Activated T-helper 1 cell treated with anti-CD3 and anti-CD28 coated beads, Interleukin-12 subunit alpha, Interleukin-12 subunit beta, Interleukin-2, Interleukin-4 antibody, amounts not matched to agents 30 ng/mL and 10 ng/mL and 1 ng/mL, durations not matched to agents 14 hours and 24 hours and 36 hours (primary cell): ENCODE results near the gene DLG4. TPM values are rescaled to one million over a fixed set of nuclear protein-coding genes. Genes with fewer than 3 reads are reported as not detected.
A peak's percentile ranks its signal among the peaks of the same experiment; 100 is the strongest.

ENCODE experiments used
- DNase-seq: peaks from one replicate; pipeline ENCODE4 v3.0.0; 2021; ENCODE audit warnings: low spot score
- H3K27ac Mint-ChIP-seq: one replicate; pipeline ENCODE4 v1.8.0; 2021; ENCODE audit warnings: mild to moderate bottlenecking, mixed read lengths
- H3K27me3 Mint-ChIP-seq: one replicate; pipeline ENCODE4 v1.8.0; 2022; ENCODE audit warnings: mild to moderate bottlenecking, moderate library complexity, mixed read lengths; ENCODE audit not compliant: insufficient read depth
- H3K36me3 Mint-ChIP-seq: one replicate; pipeline ENCODE4 v1.8.0; 2021; ENCODE audit warnings: low read depth, mixed read lengths
- H3K4me1 Mint-ChIP-seq: one replicate; pipeline ENCODE4 v1.8.0; 2021; ENCODE audit warnings: low read depth, mixed read lengths
- H3K4me3 Mint-ChIP-seq: one replicate; pipeline ENCODE4 v1.8.0; 2021; ENCODE audit warnings: mild to moderate bottlenecking, moderate library complexity, mixed read lengths
- H3K9me3 Mint-ChIP-seq: one replicate; pipeline ENCODE4 v1.8.0; 2021; ENCODE audit warnings: mixed read lengths
- intact Hi-C: fragments of 100-400 bp; cut with micrococcal nuclease; formaldehyde crosslinking; loops from one replicate; pipeline ENCODE4 v1.15.1; 2024
- total RNA-seq: library from RNA; stranded (reverse); gene quantifications from 2 replicates; pipeline ENCODE4 v1.2.3, GENCODE V29; 2022

DLG4 gene
- total RNA-seq, 1 donor from 2014 or later, result 15.3 TPM

GRCh38 chr17:7213895-7214299 lies 5.7 kb downstream of the DLG4 start:
- Mint-ChIP-seq H3K27ac (peak overlapping the region; percentile 98), H3K4me1 (peaks cover 48% of the 10 kb centered on the region), H3K4me3 (peak overlapping the region; percentile 91), H3K9me3 (no peaks in the 10 kb centered on the region), H3K27me3 (peaks cover 14% of the 10 kb centered on the region), H3K36me3 (no peaks in the 10 kb centered on the region)
- DNase-seq, result peak; percentile 64
- intact Hi-C loops, result loop anchor here (1.0 to 10.0 kb wide), 9 partner anchors 9 to 1811 kb away; partner anchors contain the start of genes EIF5A, NTN1, PHF23 and POLR2A

GRCh38 chr17:7211491-7212273 lies 8.0 kb downstream of the DLG4 start:
- intact Hi-C loops, result loop anchor here (10.0 kb wide), 1 partner anchor 1813 kb away; the partner anchor contains the start of gene NTN1
- Mint-ChIP-seq H3K36me3 (no peaks in the 10 kb centered on the region), H3K4me1 (peaks cover 38% of the 10 kb centered on the region), H3K9me3 (no peaks in the 10 kb centered on the region), H3K27me3 (peaks cover 14% of the 10 kb centered on the region), H3K27ac (no peak overlapping the region), H3K4me3 (no peak overlapping the region)
- no peak for DNase-seq

- peaks cover 11% of the 10 kb centered on the region for H3K27me3 Mint-ChIP-seq
- H3K4me1 Mint-ChIP-seq, result peaks cover 37% of the 10 kb centered on the region
- H3K4me3 Mint-ChIP-seq, result no peak overlapping the region
- intact Hi-C loops, result no loop called here
- no peak for DNase-seq
- H3K27ac Mint-ChIP-seq, result no peak overlapping the region
- H3K36me3 Mint-ChIP-seq, result no peaks in the 10 kb centered on the region
- H3K9me3 Mint-ChIP-seq, result no peaks in the 10 kb centered on the region
Observed at GRCh38 chr17:7208754-7209460, 10.7 kb downstream of the DLG4 start.

GRCh38 chr17:7208027-7208571 lies 11.5 kb downstream of the DLG4 start:
- no peak for DNase-seq
- Mint-ChIP-seq H3K27ac (no peak overlapping the region), H3K4me1 (peaks cover 29% of the 10 kb centered on the region), H3K9me3 (no peaks in the 10 kb centered on the region), H3K36me3 (no peaks in the 10 kb centered on the region), H3K27me3 (peaks cover 11% of the 10 kb centered on the region), H3K4me3 (no peak overlapping the region)
- intact Hi-C loops, result no loop called here

GRCh38 chr17:7207120-7208001 lies 12.3 kb downstream of the DLG4 start:
- H3K9me3 Mint-ChIP-seq, result no peaks in the 10 kb centered on the region
- no peak for DNase-seq
- peaks cover 29% of the 10 kb centered on the region for H3K4me1 Mint-ChIP-seq
- peak overlapping the region; percentile 42 for H3K27ac Mint-ChIP-seq
- intact Hi-C loops, result no loop called here
- peaks cover 11% of the 10 kb centered on the region for H3K27me3 Mint-ChIP-seq
- H3K36me3 Mint-ChIP-seq, result peaks cover 4% of the 10 kb centered on the region
- H3K4me3 Mint-ChIP-seq, result peak overlapping the region; percentile 2

- peaks cover 29% of the 10 kb centered on the region for H3K4me1 Mint-ChIP-seq
- DNase-seq, result no peak
- peaks cover 5% of the 10 kb centered on the region for H3K36me3 Mint-ChIP-seq
- H3K9me3 Mint-ChIP-seq, result no peaks in the 10 kb centered on the region
- peak overlapping the region; percentile 85 for H3K4me3 Mint-ChIP-seq
- H3K27ac Mint-ChIP-seq, result peak overlapping the region; percentile 86
- intact Hi-C loops, result loop anchor here (1.0 to 2.0 kb wide), 4 partner anchors 9 to 34 kb away; partner anchors contain the start of genes ACADVL, DLG4, DVL2 and PHF23
- peaks cover 5% of the 10 kb centered on the region for H3K27me3 Mint-ChIP-seq
Observed at GRCh38 chr17:7205561-7205960, 14.1 kb downstream of the DLG4 start.

GRCh38 chr17:7204828-7205461 lies 14.7 kb downstream of the DLG4 start:
- Mint-ChIP-seq H3K4me1 (peaks cover 24% of the 10 kb centered on the region), H3K36me3 (peaks cover 5% of the 10 kb centered on the region), H3K9me3 (no peaks in the 10 kb centered on the region), H3K27ac (peak overlapping the region; percentile 86), H3K27me3 (peaks cover 2% of the 10 kb centered on the region), H3K4me3 (peak overlapping the region; percentile 85)
- DNase-seq, result peak; percentile 92
- intact Hi-C loops, result loop anchor here (1.0 to 2.0 kb wide), 4 partner anchors 9 to 34 kb away; partner anchors contain the start of genes ACADVL, DLG4, DVL2 and PHF23

GRCh38 chr17:7204336-7204735 lies 15.3 kb downstream of the DLG4 start:
- intact Hi-C loops, result loop anchor here (2.0 kb wide), 1 partner anchor 14 kb away; the partner anchor contains the start of genes ACADVL and DLG4
- Mint-ChIP-seq H3K36me3 (peaks cover 5% of the 10 kb centered on the region), H3K27ac (peak overlapping the region; percentile 86), H3K4me1 (peaks cover 23% of the 10 kb centered on the region), H3K4me3 (peak overlapping the region; percentile 85), H3K27me3 (no peaks in the 10 kb centered on the region), H3K9me3 (no peaks in the 10 kb centered on the region)
- DNase-seq, result no peak

GRCh38 chr17:7203391-7203790 lies 16.2 kb downstream of the DLG4 start:
- Mint-ChIP-seq H3K4me3 (peak overlapping the region; percentile 30), H3K9me3 (no peaks in the 10 kb centered on the region), H3K36me3 (peaks cover 5% of the 10 kb centered on the region), H3K4me1 (peaks cover 23% of the 10 kb centered on the region), H3K27ac (peak overlapping the region; percentile 42), H3K27me3 (no peaks in the 10 kb centered on the region)
- intact Hi-C loops, result no loop called here
- DNase-seq, result no peak

GRCh38 chr17:7196651-7197401 lies 22.8 kb downstream of the DLG4 start:
- Mint-ChIP-seq H3K27me3 (no peaks in the 10 kb centered on the region), H3K4me3 (no peak overlapping the region), H3K36me3 (peaks cover 5% of the 10 kb centered on the region), H3K9me3 (no peaks in the 10 kb centered on the region), H3K27ac (no peak overlapping the region), H3K4me1 (no peaks in the 10 kb centered on the region)
- intact Hi-C loops, result no loop called here
- no peak for DNase-seq

GRCh38 chr17:7195971-7196370 lies 23.7 kb downstream of the DLG4 start:
- H3K27me3 Mint-ChIP-seq, result no peaks in the 10 kb centered on the region
- H3K27ac Mint-ChIP-seq, result no peak overlapping the region
- no peaks in the 10 kb centered on the region for H3K4me1 Mint-ChIP-seq
- no peak overlapping the region for H3K4me3 Mint-ChIP-seq
- DNase-seq, result no peak
- no peaks in the 10 kb centered on the region for H3K9me3 Mint-ChIP-seq
- peaks cover 5% of the 10 kb centered on the region for H3K36me3 Mint-ChIP-seq
- intact Hi-C loops, result no loop called here
